Measurements from ENCODE around the gene SLC25A19. TPM values are rescaled to one million over a fixed set of nuclear protein-coding genes. Genes with fewer than 3 reads are reported as not detected.

Gene SLC25A19
- total RNA-seq, 3 donors from 2014 or later (not counting 1 experiment from before 2014, with no cell fraction given) = 12.1 to 17.7 (median 14.8) TPM

GRCh38 chr17:75271955-75272847 lies 17.0 kb downstream of the SLC25A19 start:
- ATAC-seq = no peak

GRCh38 chr17:75271233-75271954 lies 17.8 kb downstream of the SLC25A19 start:
- TF ChIP-seq CTCF (IDR thresholded peaks at IDR 0.05) = peak; percentile 61
- Mint-ChIP-seq H3K27ac (peak overlapping the region; percentile 81 to 91), H3K27me3 (ENCODE audit: low read depth in 2 of 2) (no peaks in the 10 kb centered on the region), H3K9me3 (no peaks in the 10 kb centered on the region), H3K4me3 (peak overlapping the region; percentile 88), H3K4me1 (peaks cover 10 to 25% of the 10 kb centered on the region in 2 donors), H3K36me3 (no peaks in the 10 kb centered on the region)
- Histone ChIP-seq H3K36me3 (ENCODE audit: control insufficient read depth, insufficient read depth, low read length) (peaks cover 12% of the 10 kb centered on the region), H3K4me1 (ENCODE audit: control insufficient read depth, insufficient read depth, low read length) (peaks cover 40% of the 10 kb centered on the region), H3K9me3 (ENCODE audit: control insufficient read depth, insufficient read depth, low read length) (no peaks in the 10 kb centered on the region), H3K27ac (ENCODE audit: low read length) (peak overlapping the region; percentile 91), H3K4me3 (ENCODE audit: low read length) (peak overlapping the region; percentile 81), H3K27me3 (ENCODE audit: control insufficient read depth, insufficient read depth, low read length) (no peaks in the 10 kb centered on the region)
- ATAC-seq (peak; percentile 90 to 98 (median 90)), DNase-seq (peak; percentile 93 to 94)
- WGBS (ENCODE audit: insufficient coverage) = under 1% methylated on average over 74 of the region's 74 CpGs
- intact Hi-C loops (cut with micrococcal nuclease) = loop anchor here (1.0 kb wide), 1 partner anchor 18 kb away; the partner anchor contains the start of gene SLC25A19

More at GRCh38 chr17:75271955-75272847, 17.0 kb downstream of the SLC25A19 start:
- intact Hi-C loops (cut with micrococcal nuclease) = loop anchor here (1.0 kb wide), 1 partner anchor 17 kb away; the partner anchor contains the start of gene SLC25A19
- Mint-ChIP-seq H3K27ac (peak overlapping the region; percentile 81 to 91), H3K4me1 (peaks cover 10 to 25% of the 10 kb centered on the region in 2 donors), H3K4me3 (peak overlapping the region; percentile 88), H3K36me3 (no peaks in the 10 kb centered on the region), H3K9me3 (no peaks in the 10 kb centered on the region), H3K27me3 (ENCODE audit: low read depth in 2 of 2) (no peaks in the 10 kb centered on the region)
- Histone ChIP-seq H3K4me3 (ENCODE audit: low read length) (peak overlapping the region; percentile 81), H3K27me3 (ENCODE audit: control insufficient read depth, insufficient read depth, low read length) (no peaks in the 10 kb centered on the region), H3K9me3 (ENCODE audit: control insufficient read depth, insufficient read depth, low read length) (no peaks in the 10 kb centered on the region), H3K27ac (ENCODE audit: low read length) (peak overlapping the region; percentile 91), H3K4me1 (ENCODE audit: control insufficient read depth, insufficient read depth, low read length) (peaks cover 39% of the 10 kb centered on the region), H3K36me3 (ENCODE audit: control insufficient read depth, insufficient read depth, low read length) (peaks cover 7% of the 10 kb centered on the region)
- 62% methylated on average over 24 of the region's 24 CpGs for WGBS (ENCODE audit: insufficient coverage)
- no peak for TF ChIP-seq CTCF (IDR thresholded peaks at IDR 0.05)
- peak in 1 of 2 donors; percentile 28 for DNase-seq

- Histone ChIP-seq H3K4me1 (ENCODE audit: control insufficient read depth, insufficient read depth, low read length) (peaks cover 40% of the 10 kb centered on the region), H3K27me3 (ENCODE audit: control insufficient read depth, insufficient read depth, low read length) (no peaks in the 10 kb centered on the region), H3K36me3 (ENCODE audit: control insufficient read depth, insufficient read depth, low read length) (peaks cover 17% of the 10 kb centered on the region), H3K4me3 (ENCODE audit: low read length) (peak within 1 kb of the TSS; percentile 86), H3K9me3 (ENCODE audit: control insufficient read depth, insufficient read depth, low read length) (no peaks in the 10 kb centered on the region), H3K27ac (ENCODE audit: low read length) (peak within 1 kb of the TSS; percentile 95)
- Mint-ChIP-seq H3K4me3 (peak within 1 kb of the TSS; percentile 88), H3K4me1 (peaks cover 10 to 25% of the 10 kb centered on the region in 2 donors), H3K36me3 (no peaks in the 10 kb centered on the region), H3K9me3 (no peaks in the 10 kb centered on the region), H3K27me3 (ENCODE audit: low read depth in 2 of 2) (no peaks in the 10 kb centered on the region), H3K27ac (peak within 1 kb of the TSS; percentile 81 to 91)
- intact Hi-C loops (cut with micrococcal nuclease) = loop anchor here (1.0 kb wide), 2 partner anchors 10 to 18 kb away; partner anchors contain the start of genes GGA3, MRPS7 and SLC25A19
- no peak for TF ChIP-seq CTCF (IDR thresholded peaks at IDR 0.05)
- DNase-seq (no peak), ATAC-seq (peak in 2 of 3 donors; percentile 24 to 31)
- 0% methylated on average over 39 of the region's 39 CpGs for WGBS (ENCODE audit: insufficient coverage)
Measured at GRCh38 chr17:75270966-75271232, 18.3 kb downstream of the SLC25A19 start, which contains the start of gene MIF4GD. TSS of gene MIF4GD (minus strand) at chr17:75271231. CDS start at chr17:75270195, 1,036 bp downstream.

Data from natural killer cell (primary cell).